NCI-H510A (cell line): ENCODE results near the gene STMP1.

ENCODE experiments used
- DNase-seq: peaks from one replicate; lab custom pipeline; 2025; lab: John Stamatoyannopoulos, UW

STMP1 gene

DNA sequence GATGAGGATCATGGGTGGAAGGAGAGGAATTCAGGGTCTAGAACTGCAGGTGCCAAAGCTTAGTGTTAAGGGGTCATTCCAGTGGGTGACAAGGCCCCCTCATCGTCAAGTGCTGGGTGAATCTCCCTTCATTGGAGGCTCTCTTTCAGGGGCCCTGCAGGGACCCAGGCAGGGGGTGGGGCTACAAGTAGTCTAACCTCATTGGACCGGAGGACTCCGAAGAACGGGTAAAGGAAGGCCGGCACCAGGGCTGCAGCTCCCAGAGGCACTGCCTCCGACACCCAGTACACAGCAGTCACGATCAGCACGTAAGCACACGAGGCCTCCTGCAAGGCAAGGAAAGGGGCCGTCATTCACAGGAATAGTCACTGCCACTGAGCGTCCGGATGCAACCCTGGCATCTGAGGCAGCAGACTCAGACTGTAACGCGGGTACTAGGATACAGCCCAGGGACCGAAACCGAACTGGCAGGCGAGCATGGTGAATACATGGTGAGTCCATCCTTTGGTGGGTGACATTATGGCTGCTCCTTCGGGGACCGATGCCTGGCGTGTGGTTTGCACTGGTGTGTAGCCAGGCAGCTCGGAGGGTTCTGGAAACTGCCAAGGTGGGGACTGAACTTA, 59.0 kb downstream of the STMP1 start:
- DNase-seq = no peak

DNA sequence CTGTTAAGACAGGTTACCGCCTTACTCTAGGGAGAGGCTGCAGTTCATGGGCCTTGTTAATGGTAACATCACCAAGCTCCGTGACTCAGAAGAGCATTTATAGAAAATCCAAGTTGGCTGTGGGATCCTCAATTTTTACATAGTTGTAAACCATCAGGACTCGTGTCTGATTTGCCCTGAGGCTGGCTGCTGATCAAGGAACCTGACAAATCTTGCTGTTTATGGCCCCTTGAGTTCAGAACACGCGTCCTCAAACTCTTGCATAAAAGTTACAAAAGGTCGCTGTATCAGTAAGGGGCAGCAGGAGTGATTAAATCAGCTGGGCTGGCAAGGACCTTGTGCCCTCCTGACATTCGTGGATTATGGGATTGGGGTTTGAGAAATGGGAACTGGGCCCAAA, 61.1 kb downstream of the STMP1 start:
- DNase-seq = no peak
